GM21447 (cell line): Measurements from ENCODE around the gene ITGB4.
"Not testable (repeated sequence)": the region's sequence is repeated elsewhere in the genome, so short reads cannot be mapped to it uniquely, and the experiment has no call there.

ENCODE experiments used
- ATAC-seq: cut with Tn5 transposase; IDR thresholded peaks from one replicate; pipeline ENCODE4 v1.9.1; 2021; ENCODE audit not compliant: unreplicated experiment

ITGB4 gene

DNA sequence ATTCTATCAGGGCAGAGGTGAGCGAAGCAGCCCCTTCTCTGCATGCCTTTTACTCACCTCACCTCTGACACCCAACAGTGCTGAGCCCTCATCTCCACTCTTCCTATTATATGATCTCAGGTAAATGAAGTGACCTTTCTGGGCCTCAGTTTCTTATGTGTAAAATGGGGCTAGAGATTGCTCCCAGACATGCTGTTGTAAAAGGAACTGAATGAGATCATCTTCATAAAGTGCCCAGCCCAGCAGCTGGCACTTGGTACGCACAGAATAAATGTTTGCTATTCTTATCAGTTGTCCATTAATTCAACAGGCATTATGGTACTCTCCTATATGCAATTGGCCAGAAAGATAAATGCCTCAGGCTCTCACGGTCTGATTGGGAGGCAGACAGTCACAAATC is 48.3 kb downstream of the ITGB4 start:
- no peak for ATAC-seq

DNA sequence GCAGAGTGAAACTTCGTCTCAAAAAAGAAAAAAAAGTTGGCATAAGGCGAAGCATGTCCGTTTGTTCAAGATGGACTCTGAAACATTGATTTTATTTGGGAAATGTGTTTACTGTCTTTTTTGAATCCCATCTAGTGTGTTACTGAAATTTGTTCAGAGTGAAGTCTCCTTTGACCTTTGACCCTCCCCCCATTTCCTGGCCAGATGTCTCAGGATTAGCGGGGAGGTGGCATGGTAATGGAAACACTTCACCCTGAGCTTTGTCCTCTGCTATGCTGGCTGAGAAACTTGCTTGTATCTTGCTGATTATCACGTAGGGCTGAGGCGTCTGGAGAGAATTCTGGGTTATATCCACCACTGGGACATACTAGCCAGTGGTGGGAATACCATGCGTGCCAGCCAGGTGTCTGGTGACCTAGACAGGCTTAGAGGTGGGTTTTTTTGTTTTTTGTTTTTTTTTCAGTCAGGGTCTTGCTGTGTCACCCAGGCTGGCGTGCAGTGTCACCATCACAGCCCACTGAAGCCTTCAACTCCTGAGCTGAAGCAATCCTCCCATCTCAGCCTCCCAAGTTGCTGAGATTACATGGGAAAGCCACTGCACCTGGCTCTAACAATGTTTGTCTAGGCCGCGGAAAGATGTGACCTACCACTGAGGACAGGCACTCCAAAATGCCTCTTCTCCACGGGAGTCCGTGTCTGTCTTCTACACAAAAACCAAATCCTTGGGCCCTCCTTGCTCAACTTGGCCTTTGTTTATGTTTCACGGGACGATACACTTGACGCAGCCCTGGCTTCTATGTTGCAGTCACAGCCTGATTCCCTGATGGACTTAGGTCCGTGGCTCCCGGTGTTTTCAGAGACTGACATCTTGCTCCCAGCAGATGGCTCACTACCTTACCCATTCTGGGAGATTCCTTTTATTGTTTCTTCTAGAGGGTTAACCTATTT is 50.3 kb downstream of the ITGB4 start:
- ATAC-seq, result no peak

DNA sequence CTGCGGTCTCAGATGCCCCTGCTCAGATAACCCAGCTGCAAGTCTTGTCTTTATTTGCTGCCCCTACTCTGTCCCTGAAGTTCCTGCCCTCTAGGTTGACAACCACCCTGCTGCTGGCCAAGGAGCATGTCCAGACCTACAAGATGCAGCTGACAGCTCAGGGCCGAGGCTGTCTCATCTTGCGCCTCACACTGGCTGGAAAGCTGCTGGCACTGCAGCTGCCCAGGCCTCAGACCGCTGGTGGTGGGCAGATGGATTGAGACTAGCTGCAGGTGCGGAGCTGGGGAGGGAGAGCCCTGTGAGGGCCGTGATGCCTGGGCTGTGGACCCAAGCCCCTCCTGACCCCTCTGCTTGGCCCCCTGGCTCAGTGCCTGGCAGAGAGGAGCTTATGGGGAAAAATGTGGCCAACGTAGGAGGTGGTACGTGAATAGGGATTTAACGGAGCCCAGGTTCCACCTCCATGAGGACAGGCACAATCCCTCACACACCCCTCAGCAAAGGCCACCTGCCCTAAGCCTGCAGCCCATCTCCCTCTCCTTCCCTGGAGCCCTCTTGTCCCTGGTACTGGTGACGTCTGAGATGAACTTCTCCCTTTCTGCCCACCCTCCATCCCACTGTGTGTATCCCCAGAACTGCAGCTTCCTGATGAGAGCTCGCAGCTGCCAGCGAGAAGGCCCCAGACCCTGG is 52.0 kb downstream of the ITGB4 start:
- ATAC-seq, result no peak

DNA sequence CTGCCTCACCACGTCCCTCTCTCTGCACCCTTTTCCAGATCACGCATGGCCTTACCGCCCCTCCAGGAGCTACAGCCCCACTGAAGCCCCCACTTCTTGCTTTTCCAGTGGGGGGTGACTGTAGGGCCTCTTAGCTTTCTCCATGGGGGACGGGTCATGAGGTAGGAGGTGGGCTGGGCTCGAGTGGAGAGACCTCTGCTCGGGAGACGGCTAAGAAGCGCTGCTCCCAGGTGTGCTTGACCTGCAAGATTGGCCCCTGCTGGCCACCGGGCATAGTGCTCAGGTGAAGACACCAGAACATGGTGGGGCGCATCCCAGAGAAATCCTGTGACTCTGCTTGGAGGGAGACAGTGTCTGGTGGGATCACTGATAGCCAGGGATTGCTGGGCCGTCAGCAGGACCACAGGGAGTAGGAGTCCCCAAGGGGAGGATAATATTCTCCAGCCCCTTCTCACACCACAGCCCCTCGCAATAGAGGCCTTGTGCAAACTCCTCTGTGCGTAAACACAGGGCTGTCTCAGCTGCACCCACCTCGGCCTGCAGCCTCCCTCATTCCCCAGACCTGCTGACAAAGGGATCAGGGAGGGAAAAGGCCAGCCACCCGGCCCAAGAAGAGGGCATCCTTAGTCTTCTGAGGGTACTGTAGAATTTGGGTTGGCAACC is 52.7 kb downstream of the ITGB4 start:
- no peak for ATAC-seq

DNA sequence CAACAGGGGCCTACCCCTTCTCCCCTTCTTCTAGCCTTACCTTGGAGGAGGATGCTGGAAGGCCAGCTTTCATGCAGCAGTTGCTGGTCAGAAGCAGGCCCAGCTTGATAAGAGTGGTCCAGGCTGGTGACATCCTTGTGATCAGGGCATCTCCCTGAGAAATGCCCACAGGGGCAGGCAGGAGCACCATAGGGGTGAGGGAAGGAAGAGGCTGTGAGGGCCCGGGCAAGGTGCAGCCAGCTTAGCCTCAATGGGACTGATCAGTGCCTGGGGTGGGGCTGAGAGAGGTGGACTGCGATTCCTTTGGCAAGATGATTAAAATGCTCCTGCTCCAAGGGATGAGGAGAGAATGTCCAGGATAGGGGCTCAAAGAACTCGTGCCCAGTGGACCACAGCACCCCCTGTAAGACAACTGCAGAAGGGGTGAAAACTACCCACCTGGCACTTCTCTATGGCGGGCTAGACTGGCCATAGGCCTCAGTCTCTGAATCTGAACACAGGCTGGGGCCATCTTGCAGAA is 53.3 kb downstream of the ITGB4 start:
- ATAC-seq, result no peak

DNA sequence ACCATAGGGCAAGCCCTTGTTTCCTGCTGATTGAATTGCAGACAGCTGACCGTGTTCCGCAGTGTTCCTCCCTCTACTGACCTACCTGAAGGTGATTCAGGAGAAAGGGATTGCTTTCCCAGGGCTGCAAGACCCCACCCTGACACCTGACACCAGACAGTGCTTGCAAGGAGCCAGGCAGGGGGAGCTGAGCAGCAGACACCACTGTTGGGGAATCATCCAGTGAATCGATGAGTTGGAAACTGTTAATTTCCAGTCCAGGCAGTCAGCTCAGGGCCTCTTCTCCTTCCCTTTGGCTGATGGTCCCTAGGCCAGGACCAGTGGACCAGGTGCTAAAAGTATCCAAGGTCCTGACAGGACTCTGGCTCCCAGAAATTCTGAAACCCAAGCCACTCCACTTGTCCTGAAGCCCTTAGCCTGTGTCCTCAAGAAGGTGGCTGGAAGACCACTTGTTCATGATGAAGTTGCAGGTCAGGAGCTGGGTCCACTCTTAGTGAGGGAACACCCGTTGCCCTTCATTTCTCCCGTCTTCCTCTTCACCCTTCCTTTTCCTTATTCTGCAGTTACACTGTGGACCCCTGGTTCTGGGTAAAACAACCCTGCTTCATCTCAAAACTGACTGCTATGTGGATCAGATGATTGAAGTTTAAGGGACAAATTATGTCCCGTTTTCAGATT is 53.9 kb downstream of the ITGB4 start:
- ATAC-seq, result no peak

DNA sequence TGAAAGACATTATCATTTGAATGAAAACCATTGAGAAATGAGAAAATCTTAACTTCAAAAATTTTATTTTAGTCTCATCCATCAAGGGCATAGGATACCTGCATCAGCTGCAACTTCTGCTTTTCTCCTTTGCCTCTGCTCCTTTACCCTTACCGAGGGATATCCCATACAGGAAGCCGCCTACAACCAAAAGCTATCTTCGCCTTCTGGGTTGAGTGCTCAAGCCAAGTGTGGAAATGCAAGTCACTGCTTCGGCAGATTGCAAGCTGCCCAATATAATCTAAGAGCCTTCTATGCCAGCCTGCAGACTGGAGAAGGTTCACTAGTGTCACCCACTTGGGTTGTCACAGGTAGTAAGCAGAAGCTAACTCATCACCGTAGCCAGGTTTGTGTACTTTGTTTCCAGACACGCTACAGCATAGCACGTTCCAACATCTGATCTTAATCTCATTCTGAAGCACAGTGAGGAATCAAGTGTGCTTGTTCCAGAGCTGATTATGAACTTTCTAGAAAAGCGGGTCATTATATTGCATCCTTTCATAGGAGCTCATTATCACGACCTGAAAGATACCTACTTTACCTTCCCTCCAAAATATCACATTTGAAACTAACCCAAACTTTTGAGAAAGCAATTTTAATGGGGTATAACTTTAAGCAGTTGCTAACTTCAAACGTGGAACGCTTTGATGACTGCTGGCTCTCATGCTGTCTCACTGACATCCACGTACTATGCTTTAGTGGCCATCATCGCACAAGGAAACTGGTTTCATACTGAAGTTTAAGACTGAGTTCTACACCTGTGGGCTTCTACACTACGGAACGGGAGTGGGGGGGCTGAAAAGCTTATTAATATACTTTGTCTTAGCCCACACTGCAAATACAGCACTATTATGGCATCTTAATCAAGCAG is 55.4 kb downstream of the ITGB4 start:
- no peak for ATAC-seq

DNA sequence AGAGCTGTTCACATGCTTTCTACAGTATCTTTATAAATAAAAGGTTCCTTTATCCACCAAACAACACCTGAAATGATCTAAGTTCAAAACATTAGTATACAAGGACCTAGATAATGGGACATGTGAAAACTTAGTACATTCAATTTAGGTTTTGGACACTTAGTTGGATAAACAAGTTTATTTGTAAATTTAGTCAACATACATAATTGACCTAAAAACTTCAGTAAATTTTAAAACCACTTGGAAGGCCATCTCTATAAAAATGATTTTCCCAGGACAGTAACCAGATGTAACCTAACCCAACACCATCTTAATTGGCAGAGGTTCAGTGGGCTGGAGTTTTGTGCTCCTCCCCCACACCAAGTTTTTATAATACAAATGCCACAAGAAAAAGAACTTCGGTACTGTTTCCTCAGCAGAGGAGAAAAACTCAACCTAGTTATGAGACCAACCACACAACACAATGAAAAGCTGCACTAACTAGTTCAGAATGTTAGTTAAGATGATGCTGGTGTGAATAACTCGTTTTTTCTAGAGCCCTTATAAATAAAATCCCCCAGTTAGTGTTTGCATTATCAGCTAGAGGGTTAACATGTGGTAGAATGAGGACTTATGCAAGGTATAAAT is 56.1 kb downstream of the ITGB4 start:
- no peak for ATAC-seq

DNA sequence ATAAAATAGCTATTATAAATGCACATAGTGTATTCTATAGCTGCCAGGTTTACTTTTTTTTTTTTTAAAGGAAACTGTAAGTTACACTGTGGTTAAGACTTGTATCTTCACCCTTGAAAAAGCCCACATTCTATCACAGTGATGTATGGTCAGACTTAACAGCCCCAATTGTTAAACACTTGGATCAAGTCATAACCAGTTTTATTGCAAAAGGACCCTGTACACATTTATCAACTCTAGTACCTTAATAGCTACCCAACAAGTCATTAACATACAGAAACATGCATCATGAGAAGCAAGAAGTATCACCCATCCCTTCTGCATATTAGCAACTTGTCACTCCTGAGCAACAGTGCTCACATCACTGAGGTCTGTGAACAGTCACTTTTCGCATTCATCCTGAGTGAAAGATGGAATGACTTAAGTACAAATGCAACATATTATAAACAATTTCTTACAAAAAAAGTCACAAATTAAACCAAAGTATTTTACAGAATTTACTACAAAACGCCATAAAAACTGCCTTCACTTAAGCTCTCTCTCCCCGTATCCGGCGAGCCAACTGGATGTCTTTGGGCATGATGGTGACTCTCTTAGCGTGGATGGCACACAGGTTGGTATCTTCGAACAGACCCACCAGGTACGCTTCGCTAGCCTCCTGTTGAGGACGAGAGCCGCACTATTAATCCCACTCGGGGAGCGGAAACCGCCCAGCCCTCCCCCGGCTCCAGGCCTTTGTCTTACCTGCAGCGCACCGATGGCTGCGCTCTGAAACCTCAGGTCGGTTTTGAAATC is 57.0 kb downstream of the ITGB4 start:
- not testable (repeated sequence) for ATAC-seq

DNA sequence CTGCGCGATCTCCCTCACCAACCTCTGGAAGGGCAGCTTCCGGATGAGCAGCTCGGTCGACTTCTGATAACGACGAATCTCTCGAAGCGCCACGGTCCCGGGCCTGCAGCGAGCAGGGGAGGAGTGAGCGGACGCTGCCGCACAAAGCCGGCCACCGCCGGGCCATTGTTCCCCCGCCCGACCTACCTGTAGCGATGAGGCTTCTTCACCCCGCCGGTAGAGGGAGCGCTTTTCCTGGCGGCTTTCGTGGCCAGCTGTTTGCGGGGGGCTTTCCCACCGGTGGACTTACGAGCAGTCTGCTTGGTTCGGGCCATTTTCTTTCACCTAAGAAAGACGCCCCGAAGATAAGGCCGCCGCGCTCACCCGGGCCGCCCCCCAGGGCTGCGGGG is 57.6 kb downstream of the ITGB4 start:
- ATAC-seq, result peak; percentile 7

DNA sequence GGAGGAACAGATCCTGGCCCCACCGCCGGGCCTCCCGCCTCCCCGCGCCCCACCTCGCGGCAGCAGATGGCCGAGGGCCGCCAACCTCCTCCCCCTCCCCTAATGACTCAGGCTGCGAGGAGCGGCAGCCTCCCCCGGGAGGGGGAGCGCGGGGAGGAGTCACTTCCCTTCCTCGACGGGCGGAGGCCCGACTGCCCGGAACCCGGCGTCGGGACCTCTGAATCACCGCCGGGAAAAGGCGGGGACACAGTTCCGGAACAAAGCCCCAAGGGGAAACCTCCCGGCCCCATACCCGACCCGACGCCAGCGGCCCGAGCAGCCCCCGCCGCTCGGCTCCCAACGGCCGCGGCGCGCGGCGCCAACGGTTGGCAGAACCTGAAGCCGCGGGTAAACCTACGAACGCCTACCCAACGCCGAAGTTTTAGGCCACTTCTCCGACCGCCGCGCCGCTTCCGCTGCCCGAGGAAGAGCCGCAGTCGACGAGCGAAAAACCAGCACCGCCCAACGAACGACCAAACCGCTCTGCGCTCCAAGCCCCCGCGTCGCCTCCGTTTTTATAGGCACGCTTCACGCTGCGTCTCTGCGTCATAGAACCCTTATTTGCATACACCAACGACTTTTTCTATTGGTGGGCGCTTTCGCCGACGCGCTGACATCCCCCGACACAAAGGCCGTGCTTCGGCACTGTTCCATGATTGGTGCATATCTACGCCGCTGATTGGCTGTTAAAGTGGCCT is 58.2 kb downstream of the ITGB4 start:
- peak; percentile 70 for ATAC-seq

DNA sequence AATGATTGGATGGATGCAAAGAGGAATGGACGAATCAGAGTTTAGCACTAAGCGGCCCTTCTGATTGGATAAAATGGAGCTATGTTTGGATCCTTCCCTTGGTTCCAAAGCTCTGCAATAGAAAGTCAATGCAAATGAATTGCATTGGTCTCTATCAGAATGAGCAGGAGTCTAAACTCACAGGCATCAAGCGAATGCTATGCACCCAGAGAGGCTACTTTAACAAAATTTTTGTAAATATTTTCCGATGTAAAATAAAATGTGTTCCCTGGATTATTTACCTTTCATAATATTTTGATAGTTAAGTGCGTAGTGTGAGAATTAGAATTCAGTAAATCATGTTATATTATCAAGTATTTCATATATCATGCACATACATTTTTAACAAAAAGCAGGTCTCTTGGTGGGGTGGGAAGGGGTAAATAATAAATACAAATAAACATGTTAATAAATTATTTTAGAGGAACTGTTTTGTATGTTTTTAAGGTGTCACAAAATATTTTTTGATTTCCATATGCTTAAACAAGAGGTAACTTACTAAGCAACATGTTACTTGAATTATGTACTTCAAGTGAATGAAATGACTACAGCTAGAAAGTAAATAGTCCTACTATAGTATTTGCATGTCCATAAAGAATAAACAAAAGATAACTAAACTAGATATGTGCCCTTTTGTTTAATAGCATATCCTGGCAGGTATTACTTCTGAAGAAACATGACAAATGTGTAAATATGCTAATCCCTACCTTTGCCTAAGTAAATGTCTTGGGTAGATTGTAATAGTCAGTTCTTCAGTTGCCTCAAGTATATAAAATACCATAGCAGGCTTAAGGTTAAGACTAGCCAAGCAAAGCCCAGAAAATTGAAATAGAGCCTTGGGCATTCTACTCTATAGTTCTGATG is 59.0 kb downstream of the ITGB4 start:
- ATAC-seq, result no peak

DNA sequence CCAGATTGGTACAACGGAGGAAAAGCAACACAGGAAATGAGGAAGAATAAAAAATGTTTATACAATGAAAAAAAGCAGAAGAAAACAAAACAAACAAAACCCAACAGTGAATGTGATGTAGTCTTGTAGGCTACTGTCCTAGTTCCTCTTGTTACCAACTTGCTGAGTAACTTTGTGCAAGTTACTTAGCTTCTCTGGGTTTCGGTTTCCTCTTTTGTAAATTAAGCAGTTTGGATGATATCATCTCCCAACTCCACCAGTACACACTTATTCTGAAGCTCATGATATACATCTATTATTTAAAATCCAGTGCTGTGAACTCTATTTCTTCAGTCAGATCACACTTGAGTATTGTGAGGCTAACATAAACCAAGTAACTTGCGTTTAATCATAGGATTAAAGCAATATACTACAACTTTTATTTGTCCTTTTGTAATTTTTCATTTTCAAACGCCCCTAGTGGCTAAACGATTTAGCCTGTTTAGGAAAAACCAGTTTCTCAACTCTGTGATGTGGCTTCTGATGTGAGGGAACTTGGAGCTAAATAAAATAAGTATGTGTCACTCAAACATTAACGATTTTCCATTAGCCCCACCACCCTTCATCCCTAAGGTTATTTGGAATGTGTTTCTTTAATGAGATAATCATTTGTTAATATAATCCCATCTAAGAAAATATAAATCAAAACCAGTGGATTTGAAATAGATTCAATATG is 62.0 kb downstream of the ITGB4 start:
- ATAC-seq, result no peak

DNA sequence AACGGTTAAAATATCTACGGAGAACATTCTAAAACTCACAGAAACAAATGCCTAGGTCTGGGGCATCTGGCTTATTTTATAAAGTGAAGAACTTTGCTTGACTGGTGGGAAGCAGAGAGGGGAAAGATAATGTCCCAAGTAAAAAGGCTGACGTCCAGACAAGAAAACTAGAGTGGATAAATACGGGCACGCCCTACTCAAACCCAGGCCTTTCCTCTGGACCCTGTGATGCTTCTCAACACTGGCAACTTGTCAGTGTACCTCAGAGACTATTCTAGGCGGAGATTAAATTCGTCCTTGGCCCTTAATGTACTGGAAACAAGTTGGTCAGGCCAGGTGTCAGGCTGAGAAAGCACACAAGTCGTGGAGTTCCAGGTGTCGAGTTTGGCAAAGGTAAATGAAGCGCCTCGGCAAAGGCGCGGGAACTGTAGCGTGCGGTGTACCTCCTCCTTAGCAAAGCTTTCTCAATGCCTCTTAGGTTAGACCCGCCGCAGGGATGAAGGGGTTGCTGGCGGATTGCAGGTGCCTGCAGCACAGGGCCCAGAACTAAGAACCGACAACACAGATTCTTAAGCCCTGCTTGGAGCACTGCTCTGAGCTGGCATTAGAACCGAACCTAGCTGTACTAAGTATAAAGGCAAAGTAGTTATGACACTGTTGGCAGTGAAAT is 62.7 kb downstream of the ITGB4 start:
- ATAC-seq, result no peak

DNA sequence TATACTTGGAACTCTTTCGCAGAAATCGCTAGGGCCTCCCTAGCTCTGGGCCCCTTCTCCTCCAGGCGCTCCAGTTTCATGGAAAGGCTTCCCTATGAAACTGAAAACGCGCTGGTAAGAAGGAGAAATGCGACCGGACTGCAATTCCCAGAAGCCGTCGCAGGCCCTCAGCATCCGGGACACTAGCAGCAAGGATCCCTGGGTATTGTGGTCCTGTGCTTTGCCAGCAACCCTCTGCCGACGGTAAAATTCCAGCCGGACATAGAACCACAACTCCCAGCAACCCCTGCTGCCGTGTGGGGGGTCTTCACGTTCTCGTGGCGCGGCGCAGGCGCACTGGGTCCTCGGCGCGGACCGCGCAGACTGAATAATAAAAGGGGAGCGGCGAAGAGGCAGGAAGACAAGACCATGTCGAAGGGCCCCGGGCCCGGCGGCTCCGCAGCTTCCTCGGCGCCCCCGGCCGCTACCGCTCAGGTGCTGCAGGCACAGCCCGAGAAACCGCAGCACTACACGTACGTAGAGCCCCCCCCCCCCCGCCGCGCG is 63.3 kb downstream of the ITGB4 start, which contains the start of gene UNK:
Gene UNK, plus strand, starts transcription at position 334 of the 543 bp plus-strand sequence. Its CDS starts 75 bp downstream, at position 409.
- peak; percentile 58 for ATAC-seq
